ENCODE measurements around the gene PLOD1. TPM values are rescaled to one million over a fixed set of nuclear protein-coding genes. Genes with fewer than 3 reads are reported as not detected.

PLOD1 gene
- total and polyA plus RNA-seq, 2 donors (not counting 1 experiment from before 2014, with no cell fraction given), result 210 to 278 TPM

DNA sequence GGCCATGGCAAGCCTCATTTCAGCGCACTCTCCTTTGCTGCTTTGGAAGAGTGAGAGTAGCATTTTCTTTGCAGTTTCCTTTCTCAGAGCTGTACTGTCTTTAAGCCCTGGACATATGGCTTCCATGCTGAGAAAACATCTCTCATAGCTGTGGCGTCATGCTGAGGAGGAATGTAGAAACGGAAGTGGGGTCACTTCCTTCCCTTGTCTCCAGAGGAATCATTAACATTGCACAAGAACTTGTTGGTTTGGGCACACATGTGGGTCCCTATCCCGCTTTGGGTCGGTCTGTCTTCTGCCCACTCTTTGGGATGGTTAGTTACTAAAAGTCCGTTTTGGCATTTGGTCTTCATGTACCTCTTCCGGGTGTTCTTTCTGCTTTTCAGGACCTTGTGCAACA is 51.3 kb downstream of the PLOD1 start:
- Histone ChIP-seq H4K20me1 (ENCODE audit: control insufficient read depth, extremely low read depth, insufficient read depth, low read length) (no peaks in the 10 kb centered on the region), H3K9ac (ENCODE audit: insufficient read depth, low read length) (no peak overlapping the region), H3K79me2 (ENCODE audit: control insufficient read depth, insufficient read depth, low read length) (peaks cover 33% of the 10 kb centered on the region), H3K9me3 (ENCODE audit: control insufficient read depth, insufficient read depth, low read depth, low read length) (no peaks in the 10 kb centered on the region), H3K4me1 (ENCODE audit: control insufficient read depth, extremely low read depth, insufficient read depth, low read length) (peaks cover 6% of the 10 kb centered on the region), H3K36me3 (ENCODE audit: control insufficient read depth, insufficient read depth, low read length) (peaks cover 10% of the 10 kb centered on the region), H3K27ac (ENCODE audit: insufficient read depth, low read length) (no peak overlapping the region), H3K4me3 (replicated peaks in 1 of 4; ENCODE audit: control extremely low read depth in 1 of 4, insufficient read depth in 1 of 4, low read depth in 3 of 4, low read length in 4 of 4) (no peak overlapping the region), H2AFZ (ENCODE audit: low read length) (no peak overlapping the region), H3K27me3 (ENCODE audit: control insufficient read depth, insufficient read depth, low read length) (no peaks in the 10 kb centered on the region), H3K4me2 (ENCODE audit: extremely low read depth, insufficient read depth, low read length) (no peak overlapping the region)
- TF ChIP-seq, protein P1, sequence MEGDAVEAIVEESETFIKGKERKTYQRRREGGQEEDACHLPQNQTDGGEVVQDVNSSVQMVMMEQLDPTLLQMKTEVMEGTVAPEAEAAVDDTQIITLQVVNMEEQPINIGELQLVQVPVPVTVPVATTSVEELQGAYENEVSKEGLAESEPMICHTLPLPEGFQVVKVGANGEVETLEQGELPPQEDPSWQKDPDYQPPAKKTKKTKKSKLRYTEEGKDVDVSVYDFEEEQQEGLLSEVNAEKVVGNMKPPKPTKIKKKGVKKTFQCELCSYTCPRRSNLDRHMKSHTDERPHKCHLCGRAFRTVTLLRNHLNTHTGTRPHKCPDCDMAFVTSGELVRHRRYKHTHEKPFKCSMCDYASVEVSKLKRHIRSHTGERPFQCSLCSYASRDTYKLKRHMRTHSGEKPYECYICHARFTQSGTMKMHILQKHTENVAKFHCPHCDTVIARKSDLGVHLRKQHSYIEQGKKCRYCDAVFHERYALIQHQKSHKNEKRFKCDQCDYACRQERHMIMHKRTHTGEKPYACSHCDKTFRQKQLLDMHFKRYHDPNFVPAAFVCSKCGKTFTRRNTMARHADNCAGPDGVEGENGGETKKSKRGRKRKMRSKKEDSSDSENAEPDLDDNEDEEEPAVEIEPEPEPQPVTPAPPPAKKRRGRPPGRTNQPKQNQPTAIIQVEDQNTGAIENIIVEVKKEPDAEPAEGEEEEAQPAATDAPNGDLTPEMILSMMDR (conservative IDR thresholded peaks at IDR 0.05 in 1 of 2, IDR thresholded peaks at IDR 0.05 in 1 of 2; ENCODE audit: low read depth in 1 of 2, low read length in 2 of 2), result no peak
- no peak for TF ChIP-seq EZH2 (IDR thresholded peaks at IDR 0.05; ENCODE audit: low read length, missing control alignments)
- peak in 1 of 2 donors; percentile 6 for DNase-seq (ENCODE audit: low read depth in 2 of 2)

DNA sequence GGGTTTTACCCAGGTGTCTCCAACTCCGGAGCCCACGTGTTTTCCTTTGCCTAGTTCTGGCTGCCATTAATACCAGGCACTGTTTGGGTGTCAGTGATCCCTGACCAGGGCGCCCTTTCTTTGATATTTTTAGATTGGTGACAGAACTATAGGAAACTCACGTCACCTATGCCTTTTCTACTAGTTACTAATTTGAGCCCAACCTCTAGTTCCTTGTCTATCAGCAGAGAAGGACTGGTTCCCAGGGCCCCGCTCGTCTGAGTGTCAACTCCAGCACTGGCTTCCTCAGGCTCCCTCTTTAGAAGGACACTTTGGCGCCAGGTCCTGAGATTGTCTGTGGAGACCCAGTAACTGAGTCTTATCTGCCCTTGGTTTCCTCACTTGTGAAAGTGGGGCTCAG is 55.2 kb downstream of the PLOD1 start:
- TF ChIP-seq, protein P1 (conservative IDR thresholded peaks at IDR 0.05 in 1 of 2, IDR thresholded peaks at IDR 0.05 in 1 of 2; ENCODE audit: low read depth in 1 of 2, low read length in 2 of 2), result no peak
- TF ChIP-seq EZH2 (IDR thresholded peaks at IDR 0.05; ENCODE audit: low read length, missing control alignments), result no peak
- no peak for DNase-seq (ENCODE audit: low read depth in 2 of 2)
- Histone ChIP-seq H3K79me2 (ENCODE audit: control insufficient read depth, insufficient read depth, low read length) (peaks cover 14% of the 10 kb centered on the region), H3K4me2 (ENCODE audit: extremely low read depth, insufficient read depth, low read length) (no peak overlapping the region), H2AFZ (ENCODE audit: low read length) (no peak overlapping the region), H3K36me3 (ENCODE audit: control insufficient read depth, insufficient read depth, low read length) (peaks cover 12% of the 10 kb centered on the region), H3K27me3 (ENCODE audit: control insufficient read depth, insufficient read depth, low read length) (no peaks in the 10 kb centered on the region), H4K20me1 (ENCODE audit: control insufficient read depth, extremely low read depth, insufficient read depth, low read length) (no peaks in the 10 kb centered on the region), H3K4me1 (ENCODE audit: control insufficient read depth, extremely low read depth, insufficient read depth, low read length) (no peaks in the 10 kb centered on the region), H3K27ac (ENCODE audit: insufficient read depth, low read length) (no peak overlapping the region), H3K9me3 (ENCODE audit: control insufficient read depth, insufficient read depth, low read depth, low read length) (no peaks in the 10 kb centered on the region), H3K9ac (ENCODE audit: insufficient read depth, low read length) (no peak overlapping the region), H3K4me3 (replicated peaks in 1 of 4; ENCODE audit: control extremely low read depth in 1 of 4, insufficient read depth in 1 of 4, low read depth in 3 of 4, low read length in 4 of 4) (no peak overlapping the region)

DNA sequence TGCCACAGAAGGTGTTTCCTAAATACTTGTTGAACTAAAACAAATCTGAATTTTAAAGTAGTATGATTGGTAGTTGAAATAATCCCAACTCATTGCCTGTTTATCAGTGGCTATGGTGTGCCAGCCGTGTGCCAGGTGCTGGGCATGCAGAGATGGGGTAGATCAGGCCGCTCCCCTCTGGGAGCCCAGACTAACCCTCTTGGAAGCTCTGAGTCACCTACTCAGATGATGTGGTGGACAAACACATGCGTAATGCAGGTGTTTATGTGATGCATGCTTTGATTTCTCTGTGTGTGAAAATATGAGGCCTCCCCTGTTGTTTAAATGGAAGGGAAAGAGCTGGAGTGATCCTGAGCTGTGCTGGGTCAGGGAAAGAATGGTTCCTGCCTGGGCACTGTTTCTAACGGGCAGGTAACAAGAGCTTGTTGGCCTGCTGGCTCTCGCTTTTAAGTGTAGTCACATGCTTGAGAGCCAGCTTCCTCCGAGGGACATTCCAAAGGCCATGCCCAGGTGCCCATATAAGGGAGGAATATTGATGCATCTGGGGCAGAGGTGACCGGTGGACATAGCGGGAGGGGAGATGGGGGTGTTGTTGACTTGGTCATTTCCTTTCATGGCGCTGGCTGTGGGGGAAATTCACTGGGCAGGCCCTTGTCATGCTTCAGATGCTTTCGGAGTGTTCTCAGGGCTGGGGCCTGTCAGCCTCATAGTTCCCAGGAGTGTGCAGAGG is 56.0 kb downstream of the PLOD1 start:
- Histone ChIP-seq H3K4me2 (ENCODE audit: extremely low read depth, insufficient read depth, low read length) (no peak overlapping the region), H4K20me1 (ENCODE audit: control insufficient read depth, extremely low read depth, insufficient read depth, low read length) (no peaks in the 10 kb centered on the region), H2AFZ (ENCODE audit: low read length) (no peak overlapping the region), H3K27ac (ENCODE audit: insufficient read depth, low read length) (no peak overlapping the region), H3K4me1 (ENCODE audit: control insufficient read depth, extremely low read depth, insufficient read depth, low read length) (no peaks in the 10 kb centered on the region), H3K27me3 (ENCODE audit: control insufficient read depth, insufficient read depth, low read length) (no peaks in the 10 kb centered on the region), H3K36me3 (ENCODE audit: control insufficient read depth, insufficient read depth, low read length) (peaks cover 11% of the 10 kb centered on the region), H3K79me2 (ENCODE audit: control insufficient read depth, insufficient read depth, low read length) (peaks cover 10% of the 10 kb centered on the region), H3K9me3 (ENCODE audit: control insufficient read depth, insufficient read depth, low read depth, low read length) (no peaks in the 10 kb centered on the region), H3K9ac (ENCODE audit: insufficient read depth, low read length) (no peak overlapping the region), H3K4me3 (replicated peaks in 1 of 4; ENCODE audit: control extremely low read depth in 1 of 4, insufficient read depth in 1 of 4, low read depth in 3 of 4, low read length in 4 of 4) (no peak overlapping the region)
- TF ChIP-seq, protein P1 (conservative IDR thresholded peaks at IDR 0.05 in 1 of 2, IDR thresholded peaks at IDR 0.05 in 1 of 2; ENCODE audit: low read depth in 1 of 2, low read length in 2 of 2), result no peak
- TF ChIP-seq EZH2 (IDR thresholded peaks at IDR 0.05; ENCODE audit: low read length, missing control alignments), result no peak
- peak in 1 of 2 donors; percentile 18 for DNase-seq (ENCODE audit: low read depth in 2 of 2)
